HG03571 (cell line): ENCODE measurements around the gene GRIN3A.

Experiments
- ATAC-seq: cut with Tn5 transposase; IDR thresholded peaks from one replicate; pipeline ENCODE4 v1.9.1; 2021; ENCODE audit not compliant: unreplicated experiment

GRIN3A gene

GRCh38 chr9:101706261-101706798, 32.1 kb downstream of the GRIN3A start:
- no peak for ATAC-seq

DNA sequence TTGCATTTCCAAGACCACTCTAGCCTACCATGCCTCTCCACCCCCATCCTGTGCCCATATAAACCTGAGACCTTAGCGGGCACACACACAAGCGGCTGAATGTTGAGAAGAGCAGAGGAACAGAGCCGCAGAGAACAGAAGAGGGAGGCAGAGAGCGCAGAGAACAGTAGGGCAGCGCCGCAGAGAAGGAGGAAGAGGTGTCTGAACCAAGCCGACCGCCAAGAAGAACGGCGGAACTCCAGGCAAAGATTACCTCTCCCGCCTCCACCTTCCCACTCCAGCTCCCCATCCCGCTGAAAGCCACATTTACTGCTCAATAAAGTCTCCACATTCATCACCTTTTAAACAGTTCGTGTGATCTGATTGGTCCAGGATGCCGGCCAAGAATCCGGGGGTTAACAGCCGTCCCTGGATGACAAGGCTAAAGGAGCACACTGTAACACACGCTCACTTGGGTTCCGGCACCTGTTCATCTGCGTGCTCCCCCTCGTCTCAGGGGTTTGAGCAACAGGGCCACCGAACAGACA, 33.2 kb downstream of the GRIN3A start:
- peak; percentile 64 for ATAC-seq

- ATAC-seq, result no peak
Measured at GRCh38 chr9:101702257-101702656, 36.2 kb downstream of the GRIN3A start.

GRCh38 chr9:101693546-101694336, 44.7 kb downstream of the GRIN3A start:
- no peak for ATAC-seq

- no peak for ATAC-seq
Measured at GRCh38 chr9:101691657-101692056, 46.8 kb downstream of the GRIN3A start.

GRCh38 chr9:101689039-101689438, 49.4 kb downstream of the GRIN3A start:
- ATAC-seq, result no peak

DNA sequence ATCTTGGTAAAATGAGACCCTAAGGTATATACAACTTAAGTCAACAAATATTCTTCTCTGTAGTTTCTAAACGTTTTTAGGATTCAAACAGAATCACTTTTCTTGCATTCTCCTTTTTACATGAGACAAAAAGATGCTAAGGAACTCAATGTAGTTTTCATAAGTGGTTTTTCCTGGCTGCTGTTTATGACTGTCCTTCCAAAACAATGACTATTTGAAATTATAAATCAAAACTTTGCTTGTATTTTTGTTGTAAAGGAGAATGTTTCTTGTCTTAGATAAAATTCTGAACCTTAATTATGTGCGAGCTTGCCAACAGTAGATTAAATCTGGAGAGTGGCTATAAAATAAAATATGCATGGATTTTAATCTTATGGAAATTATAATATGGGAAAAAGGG, 53.8 kb downstream of the GRIN3A start:
- no peak for ATAC-seq

DNA sequence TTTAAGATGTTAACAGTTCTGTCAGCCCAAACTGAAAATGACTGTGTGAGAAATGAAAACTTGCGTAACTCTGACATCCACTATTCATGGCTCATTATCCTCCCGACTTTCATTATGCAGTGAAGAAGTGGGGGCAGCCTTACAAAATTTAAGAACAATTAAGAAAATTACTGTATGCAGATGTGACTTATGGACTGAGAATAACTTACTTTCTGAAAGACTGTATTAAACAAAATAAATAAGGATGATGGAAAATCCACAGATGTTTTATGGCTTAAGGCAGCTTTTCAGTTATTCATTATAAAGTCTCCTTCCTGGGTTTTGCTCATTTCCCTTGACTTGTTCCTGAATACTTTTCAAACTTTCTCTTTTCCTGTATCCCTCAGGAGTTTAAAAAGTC, 55.2 kb downstream of the GRIN3A start:
- no peak for ATAC-seq

GRCh38 chr9:101677861-101678260, 60.6 kb downstream of the GRIN3A start:
- ATAC-seq, result no peak

DNA sequence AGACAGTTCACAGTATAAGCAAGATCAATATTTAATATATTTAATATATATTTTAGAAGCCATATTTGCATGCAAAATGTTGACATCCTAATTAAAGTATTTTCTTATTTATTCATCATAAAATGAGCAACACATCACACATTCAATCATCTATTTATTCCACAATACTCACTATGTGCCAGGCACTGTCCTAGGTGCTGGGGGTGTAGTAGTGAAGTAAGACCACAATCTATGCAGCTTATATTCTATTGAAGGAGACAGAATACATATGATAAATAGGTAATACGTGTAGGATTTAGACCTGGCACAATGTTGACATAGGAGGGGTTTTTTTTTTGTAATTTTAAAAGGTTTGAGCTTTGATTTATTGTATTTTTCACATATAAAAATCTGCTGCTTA, 63.1 kb downstream of the GRIN3A start:
- ATAC-seq, result no peak

GRCh38 chr9:101674165-101674564, 64.3 kb downstream of the GRIN3A start:
- ATAC-seq, result no peak

DNA sequence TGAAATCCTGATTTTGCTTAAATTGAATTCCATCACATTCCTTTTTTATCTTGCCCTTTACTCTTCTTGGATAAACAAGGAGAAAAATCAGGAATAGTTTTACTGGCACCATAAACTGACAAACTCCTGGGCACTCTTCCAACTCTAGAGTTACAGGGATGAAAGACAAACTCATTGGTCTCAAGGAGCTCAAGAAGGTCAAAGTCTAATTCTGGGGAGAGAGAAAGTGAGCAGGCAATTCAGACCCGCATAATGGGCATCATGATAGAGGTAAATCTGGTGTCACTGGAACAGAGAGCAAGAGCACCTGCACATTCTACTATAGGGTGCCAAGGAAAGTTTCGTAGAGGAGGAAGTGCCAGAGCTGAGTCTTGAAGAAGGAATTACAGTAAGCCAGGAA, 64.8 kb downstream of the GRIN3A start:
- ATAC-seq, result no peak

- no peak for ATAC-seq
Measured at GRCh38 chr9:101671567-101671966, 66.9 kb downstream of the GRIN3A start.

DNA sequence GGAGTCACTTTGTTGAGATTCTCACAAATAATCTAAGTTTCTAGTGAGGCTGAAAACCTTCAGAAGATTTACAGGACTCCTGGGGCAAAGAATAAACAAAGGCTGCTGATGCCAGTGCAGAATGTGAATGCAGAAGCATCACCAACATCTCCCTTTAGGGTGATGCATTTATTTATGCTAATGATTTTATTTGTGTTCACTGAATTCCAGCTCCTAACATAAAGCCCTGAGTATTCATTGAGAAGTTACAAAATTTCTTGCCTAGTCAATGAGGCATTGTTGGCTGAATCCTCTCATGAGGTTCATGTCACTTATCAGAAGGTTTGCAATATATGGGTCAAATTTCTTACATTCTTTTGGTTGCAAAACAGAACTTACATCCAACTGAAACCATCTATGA, 70.0 kb downstream of the GRIN3A start:
- no peak for ATAC-seq

DNA sequence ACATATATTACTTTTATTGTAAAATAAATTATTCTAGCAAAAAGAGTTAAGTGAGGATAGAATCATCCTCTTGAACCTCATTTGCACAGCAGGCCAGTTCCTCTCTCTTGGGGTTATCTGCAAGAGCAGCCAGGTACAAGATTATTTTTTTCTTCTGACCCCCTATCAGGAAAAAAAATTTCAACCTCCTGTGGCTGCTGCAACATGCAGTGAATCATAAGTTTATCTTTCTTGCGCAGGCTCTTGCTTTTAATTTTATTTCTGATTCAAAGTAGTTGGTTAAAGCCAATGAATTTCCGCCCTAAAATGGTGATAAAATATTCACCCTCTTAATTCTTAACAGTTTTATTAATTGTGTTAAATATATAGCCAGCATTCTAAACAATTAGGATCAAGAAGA, 74.0 kb downstream of the GRIN3A start:
- ATAC-seq, result no peak

- ATAC-seq, result no peak
Measured at GRCh38 chr9:101652601-101653175, 85.8 kb downstream of the GRIN3A start.

DNA sequence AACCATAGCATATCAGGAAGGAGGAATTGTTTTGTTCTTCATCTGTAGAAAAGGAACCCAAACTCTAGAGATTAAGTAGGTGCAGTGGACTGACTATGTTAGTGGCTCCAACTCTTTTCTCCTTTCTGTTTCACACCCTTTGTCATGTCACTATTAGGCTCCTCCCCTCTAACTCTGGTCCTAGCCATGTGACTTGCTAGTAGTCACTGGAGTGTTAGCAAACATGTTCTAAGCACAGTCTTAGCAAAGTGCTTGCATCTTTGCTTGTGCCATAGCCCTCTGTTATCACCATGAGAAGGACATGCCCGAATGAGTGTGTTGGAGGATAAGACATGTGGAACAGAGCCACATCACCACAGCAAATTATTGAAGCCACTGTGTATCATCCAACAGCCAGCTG, 88.3 kb downstream of the GRIN3A start:
- no peak for ATAC-seq

DNA sequence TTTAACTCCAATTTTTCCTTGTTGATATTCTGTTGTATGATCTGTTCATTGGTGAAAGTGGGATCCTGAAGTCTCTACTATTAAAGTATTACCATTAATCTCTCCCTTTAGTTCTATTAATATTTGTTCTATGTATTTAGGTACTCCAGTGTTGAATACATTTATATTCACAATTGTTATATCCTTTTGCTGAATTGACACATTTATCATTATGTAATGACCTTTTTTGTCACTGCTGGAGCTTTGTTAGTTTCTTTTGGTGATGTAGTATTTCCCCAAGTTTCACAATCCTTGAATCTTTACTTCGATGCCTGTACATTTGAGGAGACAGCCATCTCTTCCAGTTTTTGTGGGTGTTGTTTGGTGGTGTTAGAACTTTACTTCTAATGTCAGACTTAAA, 90.0 kb downstream of the GRIN3A start:
- no peak for ATAC-seq

GRCh38 chr9:101639785-101640665, 98.4 kb downstream of the GRIN3A start:
- no peak for ATAC-seq

DNA sequence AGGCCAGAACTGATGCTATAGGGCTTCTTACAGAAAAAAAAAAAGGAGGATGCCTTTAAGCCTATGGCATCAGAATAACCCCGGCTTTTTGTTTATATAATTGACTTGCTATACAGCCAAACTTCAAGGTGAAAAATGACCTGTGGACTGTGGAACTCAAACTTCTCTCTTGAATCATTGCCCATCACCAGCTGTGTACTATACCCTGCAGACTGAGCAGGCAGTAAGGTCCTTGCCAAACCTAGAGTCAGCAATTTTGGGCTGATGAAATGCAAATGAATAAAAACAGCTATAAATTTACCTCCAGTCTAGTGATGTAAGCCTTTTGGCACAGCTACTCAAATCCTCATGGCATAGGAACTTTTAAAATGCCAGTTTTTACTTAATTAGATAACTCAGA, 99.1 kb downstream of the GRIN3A start:
- ATAC-seq, result no peak

GRCh38 chr9:101636247-101636646, 102.2 kb downstream of the GRIN3A start:
- ATAC-seq, result no peak
